Stimulated activated CD4-positive, alpha-beta T cell treated with anti-CD3 and anti-CD28 coated beads, Interleukin-15, amount 100 ng/mL, for 24 hours (primary cell): Measurements from ENCODE around the gene CREB5.
"Not testable (repeated sequence)": the region's sequence is repeated elsewhere in the genome, so short reads cannot be mapped to it uniquely, and the experiment has no call there.

ENCODE experiments used
- DNase-seq: peaks from one replicate; pipeline ENCODE4 v3.0.0-alpha.2; 2020

CREB5 gene

GRCh38 chr7:28759475-28759971 lies 347.2 kb downstream of the CREB5 start:
- DNase-seq, result no peak

- DNase-seq, result no peak
Measured at GRCh38 chr7:28761505-28761904, 349.2 kb downstream of the CREB5 start.

GRCh38 chr7:28762651-28763050 lies 350.3 kb downstream of the CREB5 start:
- no peak for DNase-seq

- DNase-seq, result no peak
Measured at GRCh38 chr7:28766359-28766758, 354.0 kb downstream of the CREB5 start.

GRCh38 chr7:28767356-28767755 lies 355.0 kb downstream of the CREB5 start:
- DNase-seq, result no peak

- no peak for DNase-seq
Measured at GRCh38 chr7:28768577-28769147, 356.3 kb downstream of the CREB5 start.

- DNase-seq, result no peak
Measured at GRCh38 chr7:28771906-28772622, 359.7 kb downstream of the CREB5 start.

GRCh38 chr7:28773423-28774145 lies 361.3 kb downstream of the CREB5 start:
- no peak for DNase-seq

GRCh38 chr7:28774261-28774988 lies 362.1 kb downstream of the CREB5 start:
- DNase-seq, result no peak

- no peak for DNase-seq
Measured at GRCh38 chr7:28776463-28777157, 364.3 kb downstream of the CREB5 start.

GRCh38 chr7:28778786-28779185 lies 366.5 kb downstream of the CREB5 start:
- DNase-seq, result no peak

GRCh38 chr7:28779954-28780353 lies 367.6 kb downstream of the CREB5 start:
- no peak for DNase-seq

- no peak for DNase-seq
Measured at GRCh38 chr7:28782362-28782761, 370.0 kb downstream of the CREB5 start.

GRCh38 chr7:28784171-28784902 lies 372.0 kb downstream of the CREB5 start:
- peak; percentile 2 for DNase-seq

GRCh38 chr7:28785041-28785995 lies 373.0 kb downstream of the CREB5 start:
- DNase-seq, result no peak

GRCh38 chr7:28786156-28786555 lies 373.8 kb downstream of the CREB5 start:
- not testable (repeated sequence) for DNase-seq

GRCh38 chr7:28787106-28787505 lies 374.8 kb downstream of the CREB5 start:
- no peak for DNase-seq

- no peak for DNase-seq
Measured at GRCh38 chr7:28790467-28790866, 378.1 kb downstream of the CREB5 start.

- no peak for DNase-seq
Measured at GRCh38 chr7:28792858-28793257, 380.5 kb downstream of the CREB5 start.

GRCh38 chr7:28793381-28794085 lies 381.2 kb downstream of the CREB5 start:
- no peak for DNase-seq
